Measurements from ENCODE around the gene BTN1A1. TPM values are rescaled to one million over a fixed set of nuclear protein-coding genes. Genes with fewer than 3 reads are reported as not detected.

BTN1A1 gene
- total RNA-seq, 1 experiment from 2014 or later, result not detected

DNA sequence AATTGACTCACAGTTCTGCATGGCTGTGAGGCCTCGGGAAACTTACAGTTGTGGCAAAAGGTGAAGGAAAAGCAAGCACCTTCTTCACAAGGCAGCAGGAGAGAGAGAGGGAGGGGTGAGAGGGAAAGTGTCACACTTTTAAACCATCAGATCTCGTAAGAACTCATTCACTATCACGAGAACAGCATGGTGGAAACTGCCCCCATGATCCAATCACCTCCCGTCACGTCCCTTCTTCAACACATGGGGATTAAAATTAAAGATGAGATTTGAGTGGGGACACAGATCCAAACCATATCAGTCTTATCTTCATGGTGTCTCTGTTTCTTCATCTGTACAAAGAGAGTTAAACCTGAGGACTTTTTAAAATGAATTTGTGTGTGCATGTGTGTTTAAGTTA is 13.7 kb upstream of the BTN1A1 start:
- H3K27ac Mint-ChIP-seq (ENCODE audit: low read depth, unreplicated experiment), result no peak overlapping the region
- TF ChIP-seq, protein P1, sequence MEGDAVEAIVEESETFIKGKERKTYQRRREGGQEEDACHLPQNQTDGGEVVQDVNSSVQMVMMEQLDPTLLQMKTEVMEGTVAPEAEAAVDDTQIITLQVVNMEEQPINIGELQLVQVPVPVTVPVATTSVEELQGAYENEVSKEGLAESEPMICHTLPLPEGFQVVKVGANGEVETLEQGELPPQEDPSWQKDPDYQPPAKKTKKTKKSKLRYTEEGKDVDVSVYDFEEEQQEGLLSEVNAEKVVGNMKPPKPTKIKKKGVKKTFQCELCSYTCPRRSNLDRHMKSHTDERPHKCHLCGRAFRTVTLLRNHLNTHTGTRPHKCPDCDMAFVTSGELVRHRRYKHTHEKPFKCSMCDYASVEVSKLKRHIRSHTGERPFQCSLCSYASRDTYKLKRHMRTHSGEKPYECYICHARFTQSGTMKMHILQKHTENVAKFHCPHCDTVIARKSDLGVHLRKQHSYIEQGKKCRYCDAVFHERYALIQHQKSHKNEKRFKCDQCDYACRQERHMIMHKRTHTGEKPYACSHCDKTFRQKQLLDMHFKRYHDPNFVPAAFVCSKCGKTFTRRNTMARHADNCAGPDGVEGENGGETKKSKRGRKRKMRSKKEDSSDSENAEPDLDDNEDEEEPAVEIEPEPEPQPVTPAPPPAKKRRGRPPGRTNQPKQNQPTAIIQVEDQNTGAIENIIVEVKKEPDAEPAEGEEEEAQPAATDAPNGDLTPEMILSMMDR (IDR thresholded peaks at IDR 0.05; ENCODE audit: unreplicated experiment), result no peak
- ChIA-PET POLR2A (no interaction called here), CTCF (no interaction called here)
- no peaks in the 10 kb centered on the region for H3K4me1 Mint-ChIP-seq (ENCODE audit: insufficient read depth, unreplicated experiment)
- H3K36me3 Mint-ChIP-seq (ENCODE audit: insufficient read depth, unreplicated experiment), result peaks cover 7% of the 10 kb centered on the region
- H3K4me3 Mint-ChIP-seq (ENCODE audit: unreplicated experiment), result no peak overlapping the region
- no peaks in the 10 kb centered on the region for H3K9me3 Mint-ChIP-seq (ENCODE audit: unreplicated experiment)
- intact Hi-C loops (cut with micrococcal nuclease), result no loop called here
- H3K27me3 Mint-ChIP-seq (ENCODE audit: insufficient read depth, unreplicated experiment), result no peaks in the 10 kb centered on the region
- BruUV-seq (replicated peaks), result no TSS peak
- DNase-seq (ENCODE audit: unreplicated experiment), result no peak

DNA sequence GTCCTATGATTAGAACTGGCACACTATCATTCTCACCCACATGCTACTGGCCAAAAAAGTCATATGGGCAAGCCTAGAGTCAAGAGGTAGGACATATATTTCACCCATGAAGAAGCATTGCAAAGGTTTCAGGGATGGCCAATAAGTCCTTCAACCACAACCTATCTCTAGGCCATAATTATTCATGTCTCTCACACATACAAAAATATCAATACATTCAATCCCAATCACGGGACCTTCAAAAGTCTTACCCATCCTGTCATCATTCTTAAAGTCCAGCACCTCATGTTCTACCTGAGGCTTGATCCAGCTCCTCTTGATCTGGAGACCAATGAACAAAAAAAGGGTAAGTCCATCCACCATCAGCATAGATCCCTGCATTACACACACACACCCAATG is 12.6 kb upstream of the BTN1A1 start:
- Mint-ChIP-seq H3K27ac (ENCODE audit: low read depth, unreplicated experiment) (no peak overlapping the region), H3K4me1 (ENCODE audit: insufficient read depth, unreplicated experiment) (no peaks in the 10 kb centered on the region), H3K9me3 (ENCODE audit: unreplicated experiment) (no peaks in the 10 kb centered on the region), H3K36me3 (ENCODE audit: insufficient read depth, unreplicated experiment) (peaks cover 7% of the 10 kb centered on the region), H3K27me3 (ENCODE audit: insufficient read depth, unreplicated experiment) (no peaks in the 10 kb centered on the region), H3K4me3 (ENCODE audit: unreplicated experiment) (no peak overlapping the region)
- ChIA-PET CTCF (no interaction called here), POLR2A (interaction anchor here (0.6 to 1.5 kb wide), 2 partner anchors 9 to 33 kb away, joined by 3 to 4 read pairs; no protein-coding TSS in a partner anchor)
- no peak for DNase-seq (ENCODE audit: unreplicated experiment)
- TF ChIP-seq, protein P1 (IDR thresholded peaks at IDR 0.05; ENCODE audit: unreplicated experiment), result no peak
- intact Hi-C loops (cut with micrococcal nuclease), result no loop called here
- no TSS peak for BruUV-seq (replicated peaks)

DNA sequence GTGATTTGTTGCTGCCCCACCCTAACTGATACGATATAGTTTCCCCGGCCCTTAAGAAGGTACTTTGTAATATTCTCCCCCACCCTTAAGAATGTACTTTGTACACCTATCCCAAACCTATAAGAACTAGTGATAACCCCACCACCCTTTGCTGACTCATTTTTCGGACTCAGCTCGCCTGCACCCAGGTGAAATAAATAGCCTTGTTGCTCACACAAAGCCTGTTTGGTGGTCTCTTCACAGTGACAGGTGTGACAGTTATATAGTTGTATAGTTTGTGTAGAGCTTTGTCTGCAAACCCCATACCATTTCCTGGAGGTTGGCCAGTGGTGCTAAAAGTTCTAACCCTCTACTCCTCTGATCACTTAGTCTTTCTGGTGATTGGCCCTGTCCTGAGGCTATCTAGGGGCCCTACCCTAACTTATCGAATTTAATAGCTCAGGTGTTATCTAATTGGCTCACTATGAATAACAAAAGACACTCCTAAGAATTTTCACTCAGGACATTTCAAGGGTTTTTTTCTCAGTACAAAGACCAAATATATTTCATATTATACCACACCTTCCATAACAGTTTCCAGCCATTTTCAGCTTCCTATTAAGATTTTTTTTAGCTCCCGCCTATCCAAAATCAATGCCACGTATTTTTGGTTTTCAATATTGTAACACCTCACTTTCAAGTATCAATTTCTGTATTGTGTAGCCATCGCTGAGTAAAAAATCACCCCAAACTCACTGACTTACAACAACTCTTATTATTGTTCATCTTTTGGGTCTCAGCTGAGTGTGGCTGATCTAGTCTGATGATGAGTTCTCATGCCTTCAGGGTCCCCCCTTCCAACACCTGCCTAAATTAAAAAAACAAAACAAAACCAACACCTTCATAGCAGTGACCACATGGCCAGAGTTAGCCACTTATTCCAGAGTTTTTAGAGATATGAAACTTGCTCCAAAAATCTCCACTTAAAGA is 9.8 kb upstream of the BTN1A1 start:
- TF ChIP-seq, protein P1 (IDR thresholded peaks at IDR 0.05; ENCODE audit: unreplicated experiment), result no peak
- no TSS peak for BruUV-seq (replicated peaks)
- ChIA-PET CTCF (interaction anchor here (0.6 to 1.0 kb wide), 3 partner anchors 11 to 16 kb away, joined by 3 to 7 read pairs (median 3); no protein-coding TSS in a partner anchor), POLR2A (interaction anchor here (0.6 to 1.2 kb wide), 3 partner anchors 16 to 903 kb away, joined by 3 to 4 read pairs (median 3); no protein-coding TSS in a partner anchor)
- Mint-ChIP-seq H3K9me3 (ENCODE audit: unreplicated experiment) (no peaks in the 10 kb centered on the region), H3K4me3 (ENCODE audit: unreplicated experiment) (no peak overlapping the region), H3K36me3 (ENCODE audit: insufficient read depth, unreplicated experiment) (peaks cover 7% of the 10 kb centered on the region), H3K4me1 (ENCODE audit: insufficient read depth, unreplicated experiment) (no peaks in the 10 kb centered on the region), H3K27ac (ENCODE audit: low read depth, unreplicated experiment) (no peak overlapping the region), H3K27me3 (ENCODE audit: insufficient read depth, unreplicated experiment) (no peaks in the 10 kb centered on the region)
- intact Hi-C loops (cut with micrococcal nuclease), result no loop called here
- no peak for DNase-seq (ENCODE audit: unreplicated experiment)

DNA sequence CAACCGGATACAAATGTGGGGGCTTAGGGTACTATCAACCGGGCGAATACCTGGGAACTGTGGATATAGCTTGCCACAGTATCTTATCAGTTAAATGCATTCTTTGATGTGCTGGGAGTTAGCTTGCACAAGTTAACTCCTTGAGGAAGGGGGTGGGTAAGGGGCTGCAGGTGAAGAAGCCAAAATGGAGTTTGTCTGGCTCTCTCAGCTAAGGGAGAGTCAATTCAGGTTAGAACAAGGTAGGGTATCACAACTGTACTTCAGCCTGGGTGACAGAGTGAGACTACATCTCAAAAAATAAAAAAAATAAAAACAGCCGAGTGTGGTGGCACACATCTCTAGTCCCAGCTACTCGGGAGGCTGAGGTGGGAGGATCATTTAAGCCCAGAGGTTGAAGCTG is 8.5 kb upstream of the BTN1A1 start:
- Mint-ChIP-seq H3K27ac (ENCODE audit: low read depth, unreplicated experiment) (no peak overlapping the region), H3K9me3 (ENCODE audit: unreplicated experiment) (no peaks in the 10 kb centered on the region), H3K4me3 (ENCODE audit: unreplicated experiment) (no peak overlapping the region), H3K4me1 (ENCODE audit: insufficient read depth, unreplicated experiment) (no peaks in the 10 kb centered on the region), H3K27me3 (ENCODE audit: insufficient read depth, unreplicated experiment) (no peaks in the 10 kb centered on the region), H3K36me3 (ENCODE audit: insufficient read depth, unreplicated experiment) (peaks cover 7% of the 10 kb centered on the region)
- CTCF ChIA-PET, result interaction anchor here (0.6 kb wide), 1 partner anchor 8 kb away, joined by 4 read pairs; the partner anchor contains the start of gene BTN1A1
- POLR2A ChIA-PET, result interaction anchor here (0.6 kb wide), 1 partner anchor 316 kb away, joined by 4 read pairs; no protein-coding TSS in a partner anchor
- BruUV-seq (replicated peaks), result no TSS peak
- TF ChIP-seq, protein P1 (IDR thresholded peaks at IDR 0.05; ENCODE audit: unreplicated experiment), result no peak
- intact Hi-C loops (cut with micrococcal nuclease), result no loop called here
- DNase-seq (ENCODE audit: unreplicated experiment), result no peak

Measured in MCF 10A (cell line).